ENCODE measurements around the gene TTYH2.

Gene TTYH2

GRCh38 chr17:74194682-74195081, 18.7 kb upstream of the TTYH2 start:
- no peak for DNase-seq (ENCODE audit: low read depth in 3 of 3)

GRCh38 chr17:74196541-74197317, 16.6 kb upstream of the TTYH2 start:
- DNase-seq (ENCODE audit: low read depth in 3 of 3), result no peak

DNA sequence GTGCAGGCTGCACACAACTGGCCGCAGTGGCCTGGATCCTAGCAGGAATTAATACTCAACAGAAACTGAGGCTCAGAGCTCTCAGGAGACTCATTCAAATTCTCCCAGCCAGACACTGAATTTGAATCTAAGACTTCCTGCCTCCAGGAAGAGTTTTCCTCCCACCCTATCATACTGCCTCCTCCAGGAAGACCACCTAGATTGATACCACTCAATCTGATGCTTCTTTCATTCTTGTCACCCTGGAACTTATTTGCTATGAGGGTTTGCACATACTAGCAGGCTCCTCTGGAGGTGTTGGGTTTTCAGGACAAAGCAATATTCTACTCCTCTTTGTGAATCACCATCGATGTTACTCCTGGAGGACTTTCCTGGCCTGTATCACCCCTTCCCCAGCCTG, 15.6 kb upstream of the TTYH2 start:
- DNase-seq (ENCODE audit: low read depth in 3 of 3), result no peak

GRCh38 chr17:74198694-74199093, 14.7 kb upstream of the TTYH2 start:
- DNase-seq (ENCODE audit: low read depth in 3 of 3), result no peak

- peak in 2 of 3 donors; percentile 51 for DNase-seq (ENCODE audit: low read depth in 3 of 3)
Observed at GRCh38 chr17:74199306-74200092, 13.9 kb upstream of the TTYH2 start.

DNA sequence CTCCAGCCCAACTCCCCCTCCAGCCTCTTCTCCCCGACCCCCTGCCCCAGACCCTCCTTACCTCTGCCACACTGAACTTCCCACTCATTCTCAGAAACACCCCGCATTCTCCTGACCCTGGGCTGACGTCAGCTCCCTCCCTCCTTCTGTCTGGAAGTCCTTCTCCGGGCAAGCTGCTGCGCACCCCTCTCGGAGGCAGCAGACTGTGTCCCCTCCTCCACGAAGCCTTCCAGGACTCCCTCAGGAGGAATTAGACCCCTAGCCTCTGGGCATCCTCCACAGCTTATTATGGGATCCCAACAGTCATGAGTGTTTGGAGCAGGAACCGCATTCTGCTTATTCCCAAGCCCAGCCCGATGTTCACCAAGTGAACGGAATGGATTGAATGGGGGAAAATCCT, 13.3 kb upstream of the TTYH2 start:
- DNase-seq (ENCODE audit: low read depth in 3 of 3), result no peak

GRCh38 chr17:74201250-74201649, 12.1 kb upstream of the TTYH2 start:
- DNase-seq (ENCODE audit: low read depth in 3 of 3), result no peak

GRCh38 chr17:74201948-74202347, 11.4 kb upstream of the TTYH2 start:
- no peak for DNase-seq (ENCODE audit: low read depth in 3 of 3)

GRCh38 chr17:74202938-74203337, 10.4 kb upstream of the TTYH2 start:
- no peak for DNase-seq (ENCODE audit: low read depth in 3 of 3)

DNA sequence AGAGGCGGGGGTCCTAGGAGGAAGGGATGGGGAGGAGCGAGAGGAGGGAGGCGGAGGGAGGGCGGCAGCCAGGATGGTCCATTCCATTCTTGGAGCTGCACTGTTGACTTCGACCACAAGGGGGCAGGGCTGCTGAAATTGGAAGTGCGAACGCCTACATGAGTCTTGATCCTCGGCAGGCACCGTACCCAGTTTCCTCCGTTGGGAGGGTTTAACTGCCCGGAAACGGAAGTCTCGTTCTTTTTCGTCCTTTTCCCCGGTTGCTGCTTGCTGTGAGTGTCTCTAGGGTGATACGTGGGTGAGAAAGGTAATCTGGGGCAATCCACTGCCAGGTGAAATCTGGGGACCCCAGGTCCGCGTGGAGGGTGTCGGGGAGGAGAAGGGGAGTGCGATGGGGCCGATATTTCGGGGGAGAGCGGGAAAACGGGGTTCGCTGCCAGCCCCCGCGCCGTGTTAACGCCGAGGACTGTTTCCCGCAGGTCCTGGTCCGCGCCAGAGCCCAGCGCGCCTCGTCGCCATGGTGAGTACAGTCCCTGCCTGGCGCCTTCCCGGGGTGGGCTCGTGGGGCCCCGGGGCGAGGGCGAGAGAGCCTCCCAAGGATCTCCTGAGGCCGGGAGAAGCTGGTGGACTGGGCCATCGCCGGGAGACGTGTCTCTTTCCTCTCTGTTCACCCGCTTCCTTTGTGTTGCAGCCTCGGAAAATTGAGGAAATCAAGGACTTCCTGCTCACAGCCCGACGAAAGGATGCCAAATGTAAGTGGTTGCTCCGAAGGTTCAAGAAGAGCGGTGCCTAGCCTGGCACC, 9.7 kb upstream of the TTYH2 start, which contains the start of gene RPL38:
TSS of gene RPL38 (plus strand) at position 240 of the 802 bp plus-strand sequence. CDS start at position 518, 278 bp downstream.
- DNase-seq (ENCODE audit: low read depth in 3 of 3), result peak; percentile 92 to 98 (median 93)

DNA sequence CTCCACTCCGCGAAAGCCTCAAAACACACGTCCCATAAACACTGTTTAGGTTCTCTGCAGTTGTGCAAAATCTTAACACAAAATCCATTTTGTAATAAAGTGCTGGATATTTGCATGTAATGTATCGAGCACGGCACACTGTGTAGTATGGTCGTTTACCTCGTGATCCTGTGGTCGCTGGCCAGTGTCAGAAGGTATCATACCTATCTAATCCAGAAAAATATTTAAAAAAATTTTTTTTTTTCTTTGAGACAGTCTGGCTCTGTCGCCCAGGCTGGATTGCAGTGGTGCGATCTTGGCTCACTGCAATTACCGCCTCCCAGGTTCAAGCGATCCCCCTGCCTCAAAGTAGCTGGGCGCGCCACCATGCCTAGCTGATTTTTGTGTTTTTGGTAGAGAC, 8.9 kb upstream of the TTYH2 start:
- DNase-seq (ENCODE audit: low read depth in 3 of 3), result no peak

- no peak for DNase-seq (ENCODE audit: low read depth in 3 of 3)
Observed at GRCh38 chr17:74205274-74205673, 8.1 kb upstream of the TTYH2 start.

- no peak for DNase-seq (ENCODE audit: low read depth in 3 of 3)
Observed at GRCh38 chr17:74206332-74206818, 7.0 kb upstream of the TTYH2 start.

DNA sequence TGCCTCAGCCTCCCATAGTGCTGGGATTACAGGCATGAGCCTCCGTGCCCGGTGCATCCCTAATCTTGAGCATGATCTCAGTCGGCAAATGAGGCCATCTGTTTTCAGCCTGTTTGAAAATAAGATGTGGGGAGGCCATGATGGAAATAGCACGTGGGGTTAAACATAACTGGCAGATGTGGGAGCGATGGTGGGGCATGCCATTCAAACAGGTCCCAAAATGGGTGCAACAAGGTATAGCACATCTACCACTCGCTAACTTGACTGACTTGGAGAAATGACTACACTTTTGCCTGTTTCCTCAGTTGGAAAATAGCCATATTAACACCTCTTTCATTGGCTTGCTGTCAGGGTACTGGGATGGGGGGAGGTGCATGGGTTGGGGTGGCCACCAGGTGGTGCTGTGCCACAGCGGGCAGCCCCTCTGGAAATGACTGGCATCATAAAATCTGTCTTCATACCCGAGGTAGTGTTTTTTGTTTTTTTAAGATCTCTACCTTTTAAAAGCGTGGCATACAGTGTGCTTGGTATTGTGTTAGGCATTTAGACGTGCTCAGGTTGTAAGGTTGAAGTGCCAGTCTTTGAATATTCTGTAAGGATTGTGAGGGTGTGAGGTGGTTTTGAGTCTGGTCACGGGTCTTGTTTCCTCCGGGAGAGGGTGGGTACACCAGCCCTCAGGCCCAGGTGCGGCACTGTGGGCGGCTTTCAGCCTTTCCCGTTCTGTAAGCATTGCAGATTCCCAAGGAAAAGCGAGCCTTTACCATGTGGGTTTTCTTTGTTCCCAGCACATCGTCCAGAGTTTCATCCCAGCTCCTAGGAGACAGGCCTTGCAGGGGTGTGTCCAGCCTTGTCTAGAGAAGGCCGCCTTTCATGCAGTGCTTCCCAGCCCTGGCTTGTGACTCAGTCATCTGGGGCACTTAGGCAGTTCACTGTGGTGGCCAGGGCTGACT, 2.9 kb upstream of the TTYH2 start:
- DNase-seq (ENCODE audit: low read depth in 3 of 3), result peak; percentile 69 to 77 (median 69)

- DNase-seq (ENCODE audit: low read depth in 3 of 3), result no peak
Observed at GRCh38 chr17:74211141-74211911, 2.0 kb upstream of the TTYH2 start.

- DNase-seq (ENCODE audit: low read depth in 3 of 3), result no peak
Observed at GRCh38 chr17:74211912-74212208, 1.5 kb upstream of the TTYH2 start.

GRCh38 chr17:74212209-74212912, 1.0 kb upstream of the TTYH2 start:
- DNase-seq (ENCODE audit: low read depth in 3 of 3), result no peak

GRCh38 chr17:74213861-74214391, 555 bp downstream of the TTYH2 start:
- DNase-seq (ENCODE audit: low read depth in 3 of 3), result no peak

All from stimulated activated CD4-positive, alpha-beta T cell treated with anti-CD3 and anti-CD28 coated beads, TNF-alpha, amount 100 ng/mL, for 48 hours (primary cell).